ENCODE results near the gene ABL1.

GRCh38 chr9:130885484-130886375 lies 50.7 kb downstream of the ABL1 start:
- TF ChIP-seq POLR2AphosphoS5 (IDR thresholded peaks at IDR 0.05) (no peak), CTCF (IDR thresholded peaks at IDR 0.05 in 8 of 11, conservative IDR thresholded peaks at IDR 0.05 in 3 of 11) (no peak)
